BLaER1 treated with 17β-estradiol and CSF1 and Interleukin-3, amounts not matched to agents 10 nM and 100 nM (cell line): ENCODE data around the gene CADM1.

ENCODE experiments used
- H3K27ac ChIP-seq, 11 experiments: shearing (Covaris generic); formaldehyde crosslinking; 2 replicates each; pipeline ENCODE4 v1.8.1; 2022
- H3K27me3 ChIP-seq, 11 experiments: shearing (Covaris generic); formaldehyde crosslinking; 2 replicates each; pipeline ENCODE4 v1.8.1; 2022
- H3K36me3 ChIP-seq, 11 experiments: shearing (Covaris generic); formaldehyde crosslinking; 2 replicates each; pipeline ENCODE4 v1.8.1; 2022
- H3K4me1 ChIP-seq, 10 experiments: shearing (Covaris generic); formaldehyde crosslinking; 2 replicates each; pipeline ENCODE4 v1.8.1; 2022
- H3K4me2 ChIP-seq, 11 experiments: shearing (Covaris generic); formaldehyde crosslinking; 2 replicates each; pipeline ENCODE4 v1.8.1; 2022
- H3K4me3 ChIP-seq, 10 experiments: shearing (Covaris generic); formaldehyde crosslinking; 2 replicates each; pipeline ENCODE4 v1.8.1; 2022
- H3K9ac ChIP-seq, 11 experiments: shearing (Covaris generic); formaldehyde crosslinking; 2 replicates each; pipeline ENCODE4 v1.8.1; 2022
- H3K9me3 ChIP-seq, 11 experiments: shearing (Covaris generic); formaldehyde crosslinking; replicated peaks in 1 of 11; 2 replicates each; pipeline ENCODE4 v1.8.1; 2022
- H4K20me1 ChIP-seq, 11 experiments: shearing (Covaris generic); formaldehyde crosslinking; 2 replicates each; pipeline ENCODE4 v1.8.1; 2022
- Cebpa-rat ChIP-seq, 11 experiments: shearing (Covaris generic); IDR thresholded peaks; 2 replicates each; pipeline ENCODE4 v1.8.1; 2022

The CADM1 gene

DNA sequence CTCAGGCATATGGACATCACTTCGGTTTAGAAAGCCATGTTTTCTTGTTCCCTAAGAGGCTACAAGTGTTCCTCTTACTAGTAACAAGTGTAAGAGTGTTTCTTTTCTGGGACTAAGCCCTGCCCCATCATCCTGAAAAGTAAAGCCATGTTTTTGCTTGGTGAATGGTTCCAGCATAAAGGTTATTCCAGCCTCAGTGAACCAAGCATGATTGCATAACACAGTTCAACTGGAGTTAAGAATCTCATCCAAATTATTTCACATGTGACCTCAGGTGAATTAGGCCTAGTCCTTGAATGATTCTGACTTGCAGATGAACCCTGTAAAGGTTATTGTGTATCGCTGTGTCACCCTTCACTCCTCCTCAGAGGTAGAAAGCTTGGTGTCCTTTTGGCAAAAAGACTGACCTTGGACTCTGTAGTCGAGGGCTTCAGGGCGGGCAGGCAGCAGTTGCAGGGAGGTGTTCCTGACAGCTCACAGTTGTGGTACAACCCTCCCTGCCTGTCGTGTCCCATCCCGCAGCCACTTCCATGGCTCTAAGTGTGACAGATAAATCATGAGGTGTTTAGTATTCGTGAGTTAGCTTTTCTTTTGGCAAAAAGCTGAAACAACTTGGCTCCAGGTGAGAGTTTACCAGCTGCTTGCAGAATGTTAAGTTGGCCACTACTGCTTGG is 321.8 kb downstream of the CADM1 start:
- Histone ChIP-seq H3K9me3 (peaks cover 0 to 9% (median 0%) of the 10 kb centered on the region in 11 experiments; a peak in 4 of 22 replicates), H3K4me3 (no peak overlapping the region), H3K4me1 (peaks cover 15 to 40% (median 16%) of the 10 kb centered on the region in 10 experiments), H3K27me3 (no peaks in the 10 kb centered on the region), H3K4me2 (no peak overlapping the region), H3K36me3 (no peaks in the 10 kb centered on the region), H3K9ac (no peak overlapping the region), H4K20me1 (no peaks in the 10 kb centered on the region), H3K27ac (no peak overlapping the region)
- no peak for TF ChIP-seq Cebpa-rat (IDR thresholded peaks at IDR 0.05)

DNA sequence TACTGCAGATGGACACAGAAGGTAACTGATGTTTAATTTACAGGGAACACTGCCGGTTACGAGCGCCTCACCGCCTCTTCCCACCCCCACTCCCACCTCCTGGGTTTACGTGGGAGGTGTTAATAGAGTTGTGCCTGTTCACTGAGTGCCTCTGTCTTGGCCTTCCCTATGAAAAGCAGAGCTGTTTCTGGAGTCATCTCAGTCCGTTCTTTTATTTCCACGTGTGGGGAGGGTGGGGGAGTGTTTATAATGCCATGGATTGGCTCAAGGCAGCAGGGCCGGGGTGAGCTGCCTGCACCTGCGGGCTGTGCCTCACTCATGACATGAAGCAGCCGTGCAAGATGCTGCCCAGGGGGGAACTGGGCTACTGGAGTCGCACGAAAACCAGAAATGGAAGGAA is 322.7 kb downstream of the CADM1 start:
- Histone ChIP-seq H3K4me3 (no peak overlapping the region), H3K9me3 (peaks cover 0 to 9% (median 0%) of the 10 kb centered on the region in 11 experiments; a peak in 4 of 22 replicates), H3K4me2 (no peak overlapping the region), H3K9ac (no peak overlapping the region), H3K36me3 (no peaks in the 10 kb centered on the region), H3K4me1 (peaks cover 15 to 37% (median 16%) of the 10 kb centered on the region in 10 experiments), H3K27ac (no peak overlapping the region), H4K20me1 (no peaks in the 10 kb centered on the region), H3K27me3 (no peaks in the 10 kb centered on the region)
- no peak for TF ChIP-seq Cebpa-rat (IDR thresholded peaks at IDR 0.05)

DNA sequence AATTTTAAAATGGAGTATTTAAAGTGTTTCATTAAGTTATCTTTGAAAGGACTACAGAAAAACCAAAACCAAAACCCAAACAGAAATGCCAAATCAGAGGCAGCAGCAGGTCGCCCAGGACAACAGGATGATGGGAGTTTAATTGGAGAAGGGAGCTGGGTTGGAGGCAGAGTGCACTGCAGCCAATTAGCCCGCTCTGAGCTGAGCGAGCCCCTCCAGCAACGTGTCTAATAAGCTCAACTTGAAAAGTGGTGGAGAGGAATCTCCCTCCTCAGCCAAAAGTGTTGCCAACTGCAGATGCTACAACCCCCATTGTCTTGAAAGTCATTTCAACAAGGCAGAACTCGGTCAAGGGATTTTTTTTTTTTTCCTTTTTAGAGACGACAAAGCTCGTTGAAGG is 323.9 kb downstream of the CADM1 start:
- Histone ChIP-seq H3K4me2 (no peak overlapping the region), H3K4me3 (no peak overlapping the region), H3K9me3 (peaks cover 0 to 9% (median 0%) of the 10 kb centered on the region in 11 experiments; a peak in 4 of 22 replicates), H3K9ac (no peak overlapping the region), H3K4me1 (peaks cover 2 to 24% (median 4%) of the 10 kb centered on the region in 10 experiments; a peak in 13 of 20 replicates), H3K36me3 (no peaks in the 10 kb centered on the region), H3K27me3 (no peaks in the 10 kb centered on the region), H4K20me1 (no peaks in the 10 kb centered on the region), H3K27ac (no peak overlapping the region)
- no peak for TF ChIP-seq Cebpa-rat (IDR thresholded peaks at IDR 0.05)

DNA sequence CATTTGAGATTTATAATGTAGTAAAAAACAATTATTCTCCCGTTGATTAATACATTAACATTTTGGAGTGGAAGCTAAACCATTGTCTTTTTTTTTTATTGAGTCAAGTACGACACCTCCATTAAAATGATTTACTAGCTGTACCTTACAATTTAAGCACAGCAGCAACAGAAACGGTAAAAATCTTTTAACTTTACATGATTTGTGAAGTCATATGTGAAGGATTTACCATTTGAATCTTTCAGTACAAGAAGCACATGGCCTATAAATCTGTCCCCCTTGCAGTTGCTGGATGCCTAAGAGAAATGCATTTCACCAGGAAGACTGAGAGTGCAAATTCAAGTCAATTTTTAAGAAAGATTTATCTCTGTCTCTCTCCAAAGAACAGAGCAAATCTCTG is 324.6 kb downstream of the CADM1 start:
- Histone ChIP-seq H3K4me2 (no peak overlapping the region), H3K27me3 (no peaks in the 10 kb centered on the region), H3K4me3 (no peak overlapping the region), H3K27ac (no peak overlapping the region), H3K4me1 (peaks cover 0 to 18% (median under 1%) of the 10 kb centered on the region in 10 experiments; a peak in 5 of 20 replicates), H4K20me1 (no peaks in the 10 kb centered on the region), H3K9ac (no peak overlapping the region), H3K9me3 (peaks cover 0 to 9% (median 0%) of the 10 kb centered on the region in 11 experiments; a peak in 4 of 22 replicates), H3K36me3 (no peaks in the 10 kb centered on the region)
- TF ChIP-seq Cebpa-rat (IDR thresholded peaks at IDR 0.05): no peak

DNA sequence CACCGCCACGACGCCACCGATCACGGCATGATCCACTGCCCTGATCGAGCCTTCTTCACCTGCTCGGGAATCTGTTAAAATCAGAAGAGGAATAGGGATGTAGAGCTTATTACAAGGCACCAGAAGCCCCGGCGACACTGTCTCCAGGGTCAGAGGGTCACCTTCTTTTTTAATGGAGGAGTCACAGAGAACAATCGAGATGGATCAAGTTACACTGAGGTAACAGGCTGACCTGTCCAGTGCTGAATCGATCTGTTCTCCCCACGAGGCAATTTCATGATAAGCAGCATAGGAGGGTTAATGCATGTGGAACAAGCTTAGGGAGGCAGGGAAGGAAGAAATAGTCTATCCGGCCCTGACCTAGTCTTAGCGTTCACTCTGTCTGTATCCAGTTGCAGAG is 325.5 kb downstream of the CADM1 start:
- Histone ChIP-seq H3K4me3 (no peak overlapping the region), H4K20me1 (no peaks in the 10 kb centered on the region), H3K9ac (no peak overlapping the region), H3K4me2 (no peak overlapping the region), H3K9me3 (peaks cover 0 to 9% (median 0%) of the 10 kb centered on the region in 11 experiments; a peak in 4 of 22 replicates), H3K27me3 (no peaks in the 10 kb centered on the region), H3K36me3 (no peaks in the 10 kb centered on the region), H3K27ac (no peak overlapping the region), H3K4me1 (peaks cover 0 to 10% (median 0%) of the 10 kb centered on the region in 10 experiments; a peak in 4 of 20 replicates)
- no peak for TF ChIP-seq Cebpa-rat (IDR thresholded peaks at IDR 0.05)

DNA sequence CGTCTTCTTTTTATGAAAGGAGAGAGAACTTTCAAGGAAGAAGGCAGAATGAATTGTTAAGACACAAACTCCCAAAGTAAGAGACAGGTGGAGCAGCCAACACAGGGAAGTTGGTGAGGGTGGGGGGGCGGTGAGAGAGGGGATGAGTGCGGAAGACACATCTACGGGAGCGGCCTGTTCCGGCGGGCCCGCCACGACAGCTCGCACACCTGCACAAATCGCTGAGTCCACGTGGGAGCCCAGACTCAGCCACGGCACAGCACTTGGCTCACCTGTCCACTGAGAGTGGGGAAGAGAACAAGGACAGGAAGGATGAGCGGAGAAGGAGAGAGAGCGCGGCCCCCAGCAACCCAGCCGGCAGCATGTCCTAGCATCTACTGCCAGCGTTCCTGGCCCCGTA is 331.1 kb downstream of the CADM1 start:
- Histone ChIP-seq H3K9ac (no peak overlapping the region), H3K27me3 (no peaks in the 10 kb centered on the region), H3K4me1 (peaks cover 9 to 30% (median 17%) of the 10 kb centered on the region in 10 experiments), H3K27ac (no peak overlapping the region), H3K4me2 (no peak overlapping the region), H3K36me3 (no peaks in the 10 kb centered on the region), H3K4me3 (no peak overlapping the region), H3K9me3 (no peaks in the 10 kb centered on the region; a peak in 1 of 22 replicates), H4K20me1 (no peaks in the 10 kb centered on the region)
- TF ChIP-seq Cebpa-rat (IDR thresholded peaks at IDR 0.05): no peak

DNA sequence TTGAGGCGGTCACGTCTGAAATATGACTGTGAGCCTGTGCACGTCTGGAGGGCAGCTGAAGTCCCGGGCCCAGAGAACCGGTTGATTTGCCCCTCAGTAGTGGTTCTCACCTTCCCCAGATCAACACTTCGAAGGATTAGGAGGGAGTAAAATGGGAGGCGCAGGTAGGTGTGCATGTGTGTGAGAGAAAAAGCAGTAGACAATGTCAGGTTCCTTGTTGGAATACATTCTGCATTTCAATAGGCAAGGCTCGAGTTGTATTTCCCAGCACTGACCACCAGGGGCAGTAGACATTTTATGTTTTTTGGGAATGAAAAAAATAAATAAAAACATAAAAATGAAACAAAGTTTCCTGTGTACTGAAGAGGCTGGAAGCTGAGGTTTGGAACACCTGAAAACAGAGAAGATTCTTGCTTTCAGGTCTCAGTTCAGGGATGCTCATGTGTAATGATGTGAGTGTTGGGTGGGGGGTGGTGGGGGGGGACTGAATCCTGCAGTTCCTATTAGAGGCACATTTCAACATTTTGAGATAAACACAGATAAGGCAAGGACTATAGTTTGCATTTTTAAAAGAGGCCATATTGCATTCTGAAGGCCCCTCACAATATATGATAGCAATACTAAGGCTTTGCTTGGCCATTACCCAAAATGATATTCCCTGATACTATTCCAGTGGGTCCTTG is 333.9 kb downstream of the CADM1 start:
- Histone ChIP-seq H3K9ac (no peak overlapping the region), H3K36me3 (no peaks in the 10 kb centered on the region), H3K9me3 (no peaks in the 10 kb centered on the region; a peak in 1 of 22 replicates), H3K4me2 (peak overlapping the region in 4 of 11 experiments; percentile 52 to 72 (median 60); a peak in 7 of 22 replicates), H3K27ac (no peak overlapping the region; a peak in 1 of 22 replicates), H3K27me3 (no peaks in the 10 kb centered on the region), H3K4me3 (no peak overlapping the region), H4K20me1 (no peaks in the 10 kb centered on the region), H3K4me1 (peaks cover 34 to 57% (median 46%) of the 10 kb centered on the region in 10 experiments)
- TF ChIP-seq Cebpa-rat (IDR thresholded peaks at IDR 0.05): no peak

DNA sequence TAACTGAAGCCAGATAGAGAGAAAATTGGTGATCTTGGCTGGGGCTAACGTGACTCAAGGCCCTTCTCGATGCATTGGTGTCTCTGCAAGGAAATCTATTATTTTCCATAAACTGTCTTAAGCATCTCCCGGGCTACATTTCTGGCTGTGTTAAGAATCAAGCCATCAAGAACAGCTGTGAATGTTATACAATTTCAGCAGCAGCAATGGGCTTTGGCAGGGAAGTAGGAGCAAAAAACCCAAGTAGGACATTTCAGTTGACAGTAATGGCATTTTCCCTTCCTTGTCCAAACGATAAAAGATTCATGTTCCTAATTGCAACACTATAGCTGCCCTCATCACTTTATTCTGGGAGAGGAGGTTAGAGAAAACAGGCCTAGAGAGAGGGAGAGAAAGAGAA is 335.0 kb downstream of the CADM1 start:
- Histone ChIP-seq H3K4me2 (peak overlapping the region in 10 of 11 experiments; percentile 11 to 73 (median 68); a peak in 14 of 22 replicates), H3K9me3 (no peaks in the 10 kb centered on the region; a peak in 1 of 22 replicates), H3K4me1 (peaks cover 42 to 64% (median 53%) of the 10 kb centered on the region in 10 experiments), H3K36me3 (no peaks in the 10 kb centered on the region), H3K9ac (no peak overlapping the region), H3K27ac (peak overlapping the region in 4 of 11 experiments; percentile 24 to 91 (median 83); a peak in 6 of 22 replicates), H3K27me3 (no peaks in the 10 kb centered on the region), H3K4me3 (no peak overlapping the region), H4K20me1 (no peaks in the 10 kb centered on the region)
- TF ChIP-seq Cebpa-rat (IDR thresholded peaks at IDR 0.05): no peak

DNA sequence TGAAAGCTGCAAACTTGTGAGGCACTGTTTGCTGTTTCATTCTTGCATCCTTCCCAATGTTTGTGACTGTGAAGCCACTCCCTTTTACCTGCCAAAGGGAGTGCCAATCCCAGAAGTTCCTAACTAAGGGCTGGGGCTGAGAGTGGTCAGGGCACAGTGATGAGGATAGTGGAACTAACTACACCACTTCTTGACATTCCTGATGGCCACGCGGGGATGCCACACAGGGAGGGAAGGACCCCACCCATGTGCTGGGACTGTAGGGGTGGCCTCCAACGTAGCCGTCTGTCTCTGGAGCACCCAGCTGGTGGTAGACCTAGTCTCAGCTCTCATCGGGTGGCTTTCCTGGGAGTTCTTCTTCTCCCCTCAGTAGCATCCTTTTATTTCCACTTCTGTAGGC is 335.5 kb downstream of the CADM1 start:
- Histone ChIP-seq H3K9me3 (no peaks in the 10 kb centered on the region; a peak in 1 of 22 replicates), H4K20me1 (no peaks in the 10 kb centered on the region), H3K36me3 (no peaks in the 10 kb centered on the region), H3K4me2 (peak overlapping the region; percentile 52 to 77 (median 70)), H3K9ac (peak overlapping the region in 5 of 11 experiments; percentile 10 to 78 (median 64); a peak in 5 of 22 replicates), H3K4me3 (no peak overlapping the region), H3K27ac (peak overlapping the region in 9 of 11 experiments; percentile 23 to 91 (median 80); a peak in 15 of 22 replicates), H3K4me1 (peaks cover 46 to 70% (median 59%) of the 10 kb centered on the region in 10 experiments), H3K27me3 (no peaks in the 10 kb centered on the region)
- no peak for TF ChIP-seq Cebpa-rat (IDR thresholded peaks at IDR 0.05)
